Natural killer cell (primary cell): Measurements from ENCODE around the gene ZNF750. TPM values are rescaled to one million over a fixed set of nuclear protein-coding genes. Genes with fewer than 3 reads are reported as not detected.

Source experiments
- ATAC-seq, 3 donors: fragments of 150-1000 bp in 2 of 3; fragments of 200-7000 bp in 1 of 3; cut with Tn5 transposase; 1 replicate in 1 of 3; 2 replicates in 2 of 3; pipeline ENCODE4 v1.10.0; 2021; ENCODE audit warnings: mild to moderate bottlenecking in 2 of 3, moderate library complexity in 2 of 3
- DNase-seq, 2 donors: peaks; one replicate each; pipeline versions ENCODE4 v3.0.0 to v3.0.0-alpha.2; 2013 to 2021; ENCODE audit warnings: mixed read lengths in 1 of 2
- H3K27ac ChIP-seq: one replicate; pipeline ENCODE4 v1.5.1; 2013; ENCODE audit warnings: mild to moderate bottlenecking, low read length
- H3K27me3 ChIP-seq: one replicate; pipeline ENCODE4 v1.6.1; 2013; ENCODE audit warnings: low read length; ENCODE audit not compliant: control insufficient read depth, insufficient read depth
- H3K36me3 ChIP-seq: one replicate; pipeline ENCODE4 v1.6.1; 2013; ENCODE audit warnings: low read length; ENCODE audit not compliant: control insufficient read depth, insufficient read depth
- H3K4me1 ChIP-seq: one replicate; pipeline ENCODE4 v1.6.1; 2013; ENCODE audit warnings: low read length; ENCODE audit not compliant: control insufficient read depth, insufficient read depth
- H3K4me3 ChIP-seq: one replicate; pipeline ENCODE4 v1.5.1; 2013; ENCODE audit warnings: low read length
- H3K9me3 ChIP-seq: one replicate; pipeline ENCODE4 v1.6.1; 2013; ENCODE audit warnings: low read length; ENCODE audit not compliant: control insufficient read depth, insufficient read depth
- H3K27ac Mint-ChIP-seq, 2 donors: one replicate each; pipeline ENCODE4 v1.8.0; 2022; ENCODE audit warnings: mild to moderate bottlenecking in 2 of 2, mixed read lengths in 2 of 2, moderate library complexity in 1 of 2
- H3K27me3 Mint-ChIP-seq, 2 donors: one replicate each; pipeline ENCODE4 v1.8.0; 2022; ENCODE audit warnings: low read depth in 2 of 2, mixed read lengths in 2 of 2
- H3K36me3 Mint-ChIP-seq: one replicate; pipeline ENCODE4 v1.8.0; 2022; ENCODE audit warnings: mixed read lengths
- H3K4me1 Mint-ChIP-seq, 2 donors: one replicate each; pipeline ENCODE4 v1.8.0; 2022; ENCODE audit warnings: mixed read lengths in 2 of 2
- H3K4me3 Mint-ChIP-seq: one replicate; pipeline ENCODE4 v1.8.0; 2022; ENCODE audit warnings: mild to moderate bottlenecking, moderate library complexity, mixed read lengths
- H3K9me3 Mint-ChIP-seq, 2 donors: one replicate each; pipeline ENCODE4 v1.8.0; 2022; ENCODE audit warnings: mixed read lengths in 2 of 2
- WGBS: methylation state at CpG from one replicate; pipeline ENCODE4 v1.1.7; 2013; ENCODE audit warnings: missing lambda C conversion rate; ENCODE audit not compliant: insufficient coverage; 5-methylcytosine and 5-hydroxymethylcytosine counted together
- intact Hi-C: fragments of 100-400 bp; cut with micrococcal nuclease; formaldehyde crosslinking; loops from one replicate; pipeline ENCODE4 v1.14.2; 2022
- total RNA-seq, 4 donors: library from RNA; stranded (reverse); fragments of 120-200 nt in 1 of 4; gene quantifications; one replicate each; pipeline versions ENCODE4 v1.2.3 to v1.2.4, GENCODE V29; 2013 to 2022
- TF ChIP-seq, protein P1 (sequence below): fragments of 200-600 bp; IDR thresholded peaks from one replicate; pipeline ENCODE4 v1.8.0; 2022; ENCODE audit warnings: antibody characterized with exemption

Gene ZNF750
- total RNA-seq, 3 donors from 2014 or later (not counting 1 experiment from before 2014, with no cell fraction given), result not detected

DNA sequence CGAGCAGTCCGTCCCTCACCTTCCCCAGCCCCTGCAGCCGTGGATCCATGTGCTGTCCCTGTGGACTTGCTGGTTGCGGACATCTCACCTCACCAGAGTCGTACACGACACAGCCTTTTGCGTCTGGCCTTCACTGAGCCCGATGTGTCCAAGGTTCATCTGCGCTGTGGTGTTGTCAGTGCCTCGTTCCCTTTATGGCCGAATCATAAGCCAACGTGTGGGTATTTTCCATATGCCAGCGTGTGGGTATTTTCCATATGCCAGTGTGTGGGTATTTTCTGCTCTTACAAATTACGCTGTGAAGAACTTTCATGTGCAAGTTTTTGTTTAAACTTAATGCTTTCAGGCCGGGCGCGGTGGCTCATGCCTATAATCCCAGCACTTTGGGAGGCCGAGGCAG is 56.3 kb downstream of the ZNF750 start:
- WGBS, result 95% methylated on average over 18 of the region's 18 CpGs
- Histone ChIP-seq H3K9me3 (no peaks in the 10 kb centered on the region), H3K36me3 (no peaks in the 10 kb centered on the region), H3K4me1 (peaks cover 19% of the 10 kb centered on the region), H3K27ac (no peak overlapping the region), H3K4me3 (no peak overlapping the region), H3K27me3 (no peaks in the 10 kb centered on the region)
- Mint-ChIP-seq H3K4me3 (no peak overlapping the region), H3K9me3 (no peaks in the 10 kb centered on the region), H3K36me3 (no peaks in the 10 kb centered on the region), H3K27me3 (no peaks in the 10 kb centered on the region), H3K4me1 (peaks cover 16 to 25% of the 10 kb centered on the region in 2 donors), H3K27ac (peak overlapping the region in 1 of 2 donors; percentile 88)
- DNase-seq, result no peak
- TF ChIP-seq, protein P1, sequence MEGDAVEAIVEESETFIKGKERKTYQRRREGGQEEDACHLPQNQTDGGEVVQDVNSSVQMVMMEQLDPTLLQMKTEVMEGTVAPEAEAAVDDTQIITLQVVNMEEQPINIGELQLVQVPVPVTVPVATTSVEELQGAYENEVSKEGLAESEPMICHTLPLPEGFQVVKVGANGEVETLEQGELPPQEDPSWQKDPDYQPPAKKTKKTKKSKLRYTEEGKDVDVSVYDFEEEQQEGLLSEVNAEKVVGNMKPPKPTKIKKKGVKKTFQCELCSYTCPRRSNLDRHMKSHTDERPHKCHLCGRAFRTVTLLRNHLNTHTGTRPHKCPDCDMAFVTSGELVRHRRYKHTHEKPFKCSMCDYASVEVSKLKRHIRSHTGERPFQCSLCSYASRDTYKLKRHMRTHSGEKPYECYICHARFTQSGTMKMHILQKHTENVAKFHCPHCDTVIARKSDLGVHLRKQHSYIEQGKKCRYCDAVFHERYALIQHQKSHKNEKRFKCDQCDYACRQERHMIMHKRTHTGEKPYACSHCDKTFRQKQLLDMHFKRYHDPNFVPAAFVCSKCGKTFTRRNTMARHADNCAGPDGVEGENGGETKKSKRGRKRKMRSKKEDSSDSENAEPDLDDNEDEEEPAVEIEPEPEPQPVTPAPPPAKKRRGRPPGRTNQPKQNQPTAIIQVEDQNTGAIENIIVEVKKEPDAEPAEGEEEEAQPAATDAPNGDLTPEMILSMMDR, result no peak
- no peak for ATAC-seq
- intact Hi-C loops, result loop anchor here (5.0 kb wide), 3 partner anchors 79 to 116 kb away; no protein-coding TSS in a partner anchor

DNA sequence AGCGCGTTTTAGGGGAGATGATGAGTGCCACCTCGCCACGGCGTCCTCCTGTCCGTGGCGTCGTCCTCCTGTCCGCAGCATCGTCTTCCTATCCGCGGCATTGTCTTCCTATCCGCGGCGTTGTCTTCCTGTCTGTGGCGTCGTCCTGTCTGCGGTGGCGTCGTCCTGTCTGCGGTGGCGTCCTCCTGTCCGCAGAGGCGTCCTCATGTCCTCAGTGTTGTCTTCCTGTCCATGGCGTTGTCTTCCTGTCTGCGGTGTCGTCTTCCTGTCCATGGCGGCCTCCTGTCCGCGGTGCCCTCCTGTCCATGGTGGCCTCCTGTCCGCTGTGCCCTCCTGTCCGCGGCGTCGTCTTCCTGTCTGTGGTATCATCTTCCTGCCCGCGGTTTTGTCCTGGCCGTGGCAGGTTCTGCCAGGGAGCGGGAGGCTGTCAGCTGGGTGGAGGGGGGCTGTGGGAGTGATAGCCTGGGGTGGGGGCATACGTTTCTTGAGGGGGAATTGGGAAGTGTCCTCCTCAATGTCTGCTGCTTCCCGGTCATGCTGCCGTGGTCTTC is 57.1 kb downstream of the ZNF750 start:
- TF ChIP-seq, protein P1, result no peak
- H3K27me3 ChIP-seq, result no peaks in the 10 kb centered on the region
- intact Hi-C loops, result loop anchor here (1.0 to 5.0 kb wide), 5 partner anchors 80 to 181 kb away; no protein-coding TSS in a partner anchor
- H3K9me3 Mint-ChIP-seq, result no peaks in the 10 kb centered on the region
- H3K36me3 ChIP-seq, result no peaks in the 10 kb centered on the region
- H3K4me1 Mint-ChIP-seq, result peaks cover 16 to 20% of the 10 kb centered on the region in 2 donors
- H3K27ac Mint-ChIP-seq, result peak overlapping the region; percentile 88 to 90
- no peaks in the 10 kb centered on the region for H3K9me3 ChIP-seq
- DNase-seq (peak in 1 of 2 donors; percentile 17), ATAC-seq (peak in 2 of 3 donors; percentile 52 to 66)
- WGBS, result 45% methylated on average over 42 of the region's 42 CpGs
- H3K4me3 ChIP-seq, result no peak overlapping the region
- peak overlapping the region; percentile 19 for H3K27ac ChIP-seq
- peaks cover 19% of the 10 kb centered on the region for H3K4me1 ChIP-seq
- H3K4me3 Mint-ChIP-seq, result peak overlapping the region; percentile 79
- H3K27me3 Mint-ChIP-seq, result no peaks in the 10 kb centered on the region
- H3K36me3 Mint-ChIP-seq, result no peaks in the 10 kb centered on the region

DNA sequence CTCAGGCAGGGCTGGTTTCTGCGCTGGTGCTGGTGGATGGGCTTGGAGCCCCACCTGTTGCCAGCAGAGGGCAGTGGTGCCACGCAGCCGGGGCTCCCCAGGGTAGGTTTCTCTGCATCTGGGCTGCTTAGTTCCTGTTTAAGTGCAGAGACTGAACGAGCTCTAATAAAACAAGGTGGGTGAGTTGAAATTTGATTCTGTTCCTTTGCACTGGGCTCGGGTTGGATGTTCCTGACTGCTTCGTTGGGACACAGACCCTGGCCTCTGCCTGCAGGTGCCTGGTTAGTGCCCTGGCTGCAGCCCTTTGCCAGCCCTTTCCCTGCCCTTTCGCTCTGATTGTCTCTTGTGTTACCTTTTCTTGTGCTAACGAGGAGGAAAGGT is 57.9 kb downstream of the ZNF750 start:
- H3K4me3 Mint-ChIP-seq, result peak overlapping the region; percentile 28
- no peaks in the 10 kb centered on the region for H3K36me3 ChIP-seq
- peaks cover 22% of the 10 kb centered on the region for H3K4me1 ChIP-seq
- H3K27ac Mint-ChIP-seq, result peak overlapping the region; percentile 88 to 90
- WGBS, result 27% methylated on average over 8 of the region's 8 CpGs
- H3K27me3 ChIP-seq, result no peaks in the 10 kb centered on the region
- H3K4me3 ChIP-seq, result no peak overlapping the region
- TF ChIP-seq, protein P1, result peak; percentile 94
- intact Hi-C loops, result loop anchor here (1.0 to 5.0 kb wide), 5 partner anchors 80 to 181 kb away; no protein-coding TSS in a partner anchor
- no peak overlapping the region for H3K27ac ChIP-seq
- no peaks in the 10 kb centered on the region for H3K9me3 ChIP-seq
- H3K36me3 Mint-ChIP-seq, result no peaks in the 10 kb centered on the region
- peak; percentile 93 to 99 (median 97) for ATAC-seq
- no peaks in the 10 kb centered on the region for H3K27me3 Mint-ChIP-seq
- H3K4me1 Mint-ChIP-seq, result peaks cover 22 to 26% of the 10 kb centered on the region in 2 donors
- DNase-seq, result peak; percentile 88 to 91
- H3K9me3 Mint-ChIP-seq, result no peaks in the 10 kb centered on the region
